Stimulated activated CD4-positive, alpha-beta T cell treated with anti-CD3 and anti-CD28 coated beads, Interleukin-1b, Interleukin-23, amount 100 ng/mL, for 24 hours (primary cell): ENCODE data around the gene PRDM16.

ENCODE experiments used
- DNase-seq, 4 experiments: peaks; one replicate each; pipeline ENCODE4 v3.0.0-alpha.2; 2020; ENCODE audit warnings: low read depth in 4 of 4, low spot score in 1 of 4

The PRDM16 gene

DNA sequence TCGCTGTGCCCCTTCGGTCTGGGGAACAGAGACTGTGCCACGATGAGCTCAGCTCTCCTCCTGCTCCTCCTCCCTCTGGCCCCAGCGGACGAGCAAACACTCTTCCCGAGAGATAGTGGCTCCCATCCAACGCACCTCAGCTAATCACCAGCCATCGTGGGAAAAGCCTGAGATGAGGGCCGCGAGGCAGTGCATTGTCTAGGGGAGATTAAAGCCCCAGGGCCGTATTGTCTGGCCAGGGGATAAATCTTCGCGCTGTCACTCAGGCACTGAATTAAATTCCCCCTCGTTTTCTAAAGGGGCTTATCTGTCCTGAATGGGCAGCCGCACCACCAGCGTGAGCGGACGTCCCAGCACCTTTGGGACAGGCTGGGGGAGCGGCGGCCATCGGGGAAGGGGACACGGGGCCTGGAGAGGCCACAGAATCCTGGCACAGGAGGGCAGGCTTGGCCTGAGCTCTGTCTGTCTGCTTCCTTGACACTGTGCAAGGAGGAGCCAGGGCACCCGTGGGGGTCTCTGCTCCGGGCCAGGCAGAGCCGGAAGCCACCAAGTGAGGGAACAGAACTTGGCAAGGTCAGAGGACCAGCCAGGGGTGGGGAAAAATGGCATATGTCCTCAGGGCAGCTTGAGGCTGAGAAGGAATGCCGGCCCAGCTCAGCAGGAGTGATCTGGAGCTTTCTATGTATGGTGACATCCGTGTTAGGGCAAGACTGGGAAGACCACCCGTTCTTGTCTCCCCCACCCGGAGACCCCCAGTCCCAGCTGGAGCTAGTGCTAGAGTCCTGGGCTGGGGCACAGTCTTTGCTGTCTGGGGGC, 32.3 kb downstream of the PRDM16 start:
- DNase-seq: no peak

DNA sequence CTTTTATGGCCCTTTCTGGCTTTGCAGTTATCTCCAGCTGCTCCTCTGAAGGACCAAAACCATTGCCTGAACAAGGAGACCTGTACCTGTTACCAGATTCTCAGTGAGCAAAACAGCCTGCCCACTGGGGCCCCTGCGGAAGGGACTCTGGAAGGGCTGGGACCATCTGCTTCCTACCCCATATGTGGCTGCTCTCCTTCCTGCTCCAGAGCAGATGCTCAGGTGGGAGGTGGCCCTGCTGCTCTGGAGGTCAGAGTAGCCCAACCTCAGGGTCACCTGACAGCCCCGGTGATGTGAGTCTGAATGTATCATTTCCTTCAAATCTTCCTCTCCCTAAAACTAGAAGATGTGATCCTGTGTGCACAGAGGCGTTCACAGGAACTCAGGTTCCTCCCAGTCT, 33.6 kb downstream of the PRDM16 start:
- DNase-seq: no peak

DNA sequence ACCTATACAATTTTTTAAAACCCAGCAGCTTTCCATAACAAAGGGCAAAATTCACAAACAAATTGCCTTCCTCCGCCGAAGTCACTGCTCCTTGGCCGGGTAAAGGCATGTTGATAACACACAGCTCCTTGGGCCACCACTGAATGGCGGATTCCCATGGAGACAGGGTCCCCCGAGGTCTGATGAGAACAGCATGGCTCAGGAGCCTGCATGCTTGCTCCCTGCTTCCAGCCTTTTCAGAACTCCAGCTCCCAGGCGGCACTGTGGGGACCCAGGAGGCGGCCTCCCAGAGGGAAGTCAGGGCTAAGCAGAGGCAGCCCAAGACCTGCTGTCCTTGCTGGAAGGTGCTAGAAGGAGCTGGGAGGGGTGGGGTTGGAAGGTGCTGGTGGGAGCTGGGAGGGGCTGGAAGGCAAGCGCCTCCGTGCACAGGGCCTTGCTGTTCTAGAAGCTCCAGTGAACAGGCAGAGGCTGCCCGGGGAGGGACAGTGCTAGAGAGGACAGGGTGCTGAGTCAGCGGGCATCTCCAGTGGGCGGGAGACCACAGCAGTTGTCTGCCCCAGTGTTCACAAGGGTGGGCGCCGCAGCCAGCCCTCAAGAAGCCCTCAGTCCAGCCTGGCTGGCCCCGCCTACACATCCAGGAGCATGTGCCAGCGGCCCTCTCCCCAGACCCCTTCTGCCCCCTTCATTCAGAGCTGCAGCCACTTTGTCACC, 35.1 kb downstream of the PRDM16 start:
- DNase-seq: no peak

DNA sequence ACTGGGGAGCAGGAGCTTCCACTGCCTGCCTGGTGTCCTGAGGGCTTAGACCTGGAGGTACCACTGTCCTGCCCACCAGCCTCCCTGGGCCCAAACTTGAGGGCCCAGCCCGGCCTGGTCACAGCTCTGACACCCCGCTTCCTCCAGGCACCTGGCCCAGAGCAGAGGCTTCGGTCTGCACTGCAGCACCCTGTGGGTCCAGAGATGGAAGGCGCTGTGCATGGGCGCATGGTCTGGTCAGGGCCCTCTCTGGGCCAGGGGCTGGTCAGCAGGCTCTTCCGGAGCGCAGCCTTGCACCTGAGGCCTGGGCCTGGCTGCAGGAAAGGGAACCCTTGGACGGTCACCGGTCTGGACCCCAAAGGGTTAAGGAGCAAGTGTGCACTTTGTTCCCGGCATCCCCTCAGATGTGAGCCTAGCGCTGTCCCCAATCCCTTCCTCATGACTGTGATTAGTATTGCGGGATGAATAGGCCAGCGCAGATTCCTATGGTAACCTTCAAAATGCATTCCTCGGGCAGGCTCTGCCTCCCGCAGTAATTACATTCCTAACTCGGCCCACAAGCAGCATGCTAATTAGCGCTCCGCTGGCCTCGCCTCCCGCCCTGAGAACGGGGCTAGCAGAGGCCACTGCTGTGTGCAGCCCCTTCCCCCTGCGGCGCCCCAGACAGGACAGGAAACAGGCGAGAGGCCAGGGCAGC, 36.3 kb downstream of the PRDM16 start:
- no peak for DNase-seq

DNA sequence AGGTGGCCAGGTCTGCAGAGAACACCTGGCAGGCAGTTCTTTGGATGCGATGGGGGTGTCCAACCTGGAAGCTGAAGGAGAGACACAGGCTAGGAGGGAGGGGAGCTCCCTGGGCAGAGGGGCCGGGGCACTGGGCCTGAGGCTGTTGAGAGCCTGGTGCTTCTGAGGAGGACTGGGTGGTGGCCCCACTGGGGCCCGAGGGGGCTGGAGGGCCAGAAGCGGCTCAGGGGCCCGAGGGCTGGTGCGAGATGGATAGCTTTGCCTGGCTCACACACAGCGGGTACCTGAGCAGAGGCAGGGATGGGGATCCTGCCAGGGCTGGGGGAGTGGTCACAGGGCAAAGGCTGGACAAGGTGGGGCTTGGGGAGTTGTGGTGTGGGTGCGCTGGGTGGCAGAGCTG, 37.2 kb downstream of the PRDM16 start:
- DNase-seq: no peak

DNA sequence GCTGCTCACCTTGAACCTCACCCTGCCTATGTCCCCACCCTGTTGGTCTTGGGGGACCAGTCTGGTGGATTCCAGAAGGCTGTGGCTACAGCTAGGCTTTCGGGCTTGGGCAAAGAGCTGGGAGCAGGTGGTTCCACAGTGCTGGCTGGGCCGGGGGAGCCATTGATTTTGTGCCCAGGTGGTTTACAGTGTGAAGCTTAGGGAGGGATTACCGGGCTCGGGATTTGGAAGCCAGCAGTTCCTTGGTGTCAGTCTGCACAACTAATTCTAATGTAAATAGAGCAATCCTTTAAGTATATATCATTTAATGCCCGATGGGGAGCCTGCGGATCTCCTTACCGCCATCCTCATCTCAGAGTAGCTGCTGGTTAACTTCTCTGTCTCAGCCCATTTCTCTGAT, 38.2 kb downstream of the PRDM16 start:
- DNase-seq: no peak

DNA sequence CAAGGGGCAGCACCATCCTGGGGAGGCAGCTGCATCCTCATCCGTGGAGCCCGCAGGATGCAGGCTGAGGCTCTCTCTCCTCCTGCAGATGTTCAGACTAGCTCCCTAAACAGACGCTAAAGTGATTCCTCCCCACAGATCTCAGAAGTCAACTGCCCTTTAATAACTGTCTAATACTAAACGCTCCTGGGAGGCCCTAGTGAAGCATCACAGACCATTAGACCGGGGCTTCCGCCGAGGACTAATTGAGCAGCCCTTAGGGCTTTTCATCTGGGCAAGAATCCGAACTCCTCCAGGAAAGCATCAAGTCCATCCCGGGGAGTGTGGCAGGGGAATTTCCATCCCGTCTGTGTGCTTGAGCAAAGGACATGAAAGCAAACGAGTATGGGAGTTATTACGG, 40.4 kb downstream of the PRDM16 start:
- no peak for DNase-seq

DNA sequence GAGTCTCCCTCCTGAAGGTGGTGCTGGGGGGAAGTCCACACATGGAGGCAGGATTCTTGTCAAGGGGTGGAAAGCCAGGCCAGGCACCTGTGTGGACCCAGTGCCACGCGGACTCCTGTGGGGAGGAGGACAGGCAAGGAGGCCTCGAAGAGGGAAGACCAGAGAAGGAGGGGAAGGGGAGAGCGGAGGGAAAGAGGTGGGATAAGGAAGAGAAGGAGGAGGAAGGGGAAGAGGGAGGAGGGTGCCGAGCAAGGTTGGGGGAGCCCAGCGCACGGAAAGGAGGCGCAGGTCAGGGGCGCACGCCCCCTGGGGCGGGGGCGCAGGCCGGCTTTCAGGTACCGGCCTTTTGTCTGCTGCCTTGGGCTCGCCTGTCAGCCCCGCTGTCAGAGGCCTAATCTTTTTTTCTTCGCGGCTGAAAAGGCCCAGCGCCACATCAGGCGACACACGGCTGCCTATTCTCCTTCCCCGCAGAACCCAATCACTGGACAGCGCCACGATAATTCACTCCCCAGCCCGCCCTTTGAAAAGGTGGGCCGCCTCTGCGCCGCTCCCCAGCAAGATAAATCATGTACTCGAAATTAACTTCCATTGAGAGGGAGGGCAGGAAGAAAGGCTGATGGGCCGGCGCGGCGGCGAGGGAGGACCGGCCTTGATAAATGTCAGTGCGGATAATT, 42.5 kb downstream of the PRDM16 start:
- no peak for DNase-seq

DNA sequence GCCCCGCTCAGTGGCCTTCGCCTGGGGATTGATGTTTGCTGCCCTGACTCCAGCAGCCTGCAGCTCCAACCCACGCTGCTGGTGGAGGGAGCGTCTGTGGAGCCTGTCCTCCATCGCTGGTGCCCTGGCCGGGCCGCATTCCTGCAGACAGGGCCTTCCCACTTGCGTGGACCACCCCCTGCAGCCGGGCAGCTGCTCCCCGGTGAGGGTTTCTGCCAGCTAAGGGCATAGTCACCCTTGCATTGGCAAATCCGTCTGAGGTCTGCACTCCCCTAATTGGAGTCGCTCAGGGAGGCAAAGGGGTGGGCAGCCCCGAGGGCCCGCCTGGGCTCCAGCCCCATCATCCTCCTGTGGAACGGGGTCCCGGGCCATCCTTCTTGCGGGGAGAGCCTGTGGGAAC, 43.5 kb downstream of the PRDM16 start:
- no peak for DNase-seq

DNA sequence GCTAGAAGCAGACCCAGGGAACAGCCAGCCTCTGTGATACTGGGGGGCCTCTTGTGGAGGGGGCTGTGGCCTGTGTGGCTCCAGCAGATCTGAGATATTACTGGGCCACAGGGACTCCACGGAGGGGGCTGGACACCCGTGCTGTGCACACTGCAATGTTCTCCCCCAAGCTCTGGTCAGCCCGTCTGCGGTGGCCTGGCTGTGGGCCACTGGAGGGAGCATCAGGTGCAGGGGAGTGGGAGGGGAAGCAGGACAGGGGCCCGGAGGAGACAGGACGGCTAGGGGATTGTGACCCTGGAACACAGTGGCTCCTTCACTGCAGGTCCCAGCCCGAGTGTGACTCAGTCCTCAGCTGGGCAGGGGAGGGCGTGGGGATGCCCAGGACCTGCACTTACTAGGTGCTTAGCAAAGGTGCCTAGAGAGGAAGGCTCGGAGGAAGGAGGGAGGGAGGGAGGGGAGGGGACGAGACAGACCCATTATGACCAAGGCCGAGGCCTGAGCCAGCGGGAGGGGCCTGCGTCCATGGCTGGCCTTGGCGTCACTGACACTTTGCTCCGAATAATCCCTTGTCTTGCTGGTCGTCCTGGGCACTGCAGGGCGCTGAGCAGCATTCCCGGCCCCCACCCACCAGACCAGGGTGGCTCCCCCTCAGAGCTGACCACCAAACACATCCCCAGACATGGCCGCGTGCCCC, 44.2 kb downstream of the PRDM16 start:
- DNase-seq: no peak

DNA sequence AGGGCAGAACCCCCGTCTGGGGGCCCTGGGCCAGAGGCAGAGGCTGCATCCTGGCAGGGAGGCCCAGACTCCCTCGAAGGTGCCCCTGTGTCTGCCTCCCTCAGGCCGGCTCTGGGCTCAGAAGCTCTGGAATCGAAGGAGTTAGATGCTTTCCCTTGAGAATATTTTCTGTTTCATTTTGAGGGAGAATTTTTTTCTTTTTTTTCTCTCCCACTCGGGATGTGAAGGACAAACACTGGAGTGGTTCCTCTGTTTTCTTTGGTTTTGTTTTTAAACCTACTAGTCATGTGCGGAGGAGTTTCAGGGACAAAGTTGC, 44.7 kb downstream of the PRDM16 start:
- no peak for DNase-seq

DNA sequence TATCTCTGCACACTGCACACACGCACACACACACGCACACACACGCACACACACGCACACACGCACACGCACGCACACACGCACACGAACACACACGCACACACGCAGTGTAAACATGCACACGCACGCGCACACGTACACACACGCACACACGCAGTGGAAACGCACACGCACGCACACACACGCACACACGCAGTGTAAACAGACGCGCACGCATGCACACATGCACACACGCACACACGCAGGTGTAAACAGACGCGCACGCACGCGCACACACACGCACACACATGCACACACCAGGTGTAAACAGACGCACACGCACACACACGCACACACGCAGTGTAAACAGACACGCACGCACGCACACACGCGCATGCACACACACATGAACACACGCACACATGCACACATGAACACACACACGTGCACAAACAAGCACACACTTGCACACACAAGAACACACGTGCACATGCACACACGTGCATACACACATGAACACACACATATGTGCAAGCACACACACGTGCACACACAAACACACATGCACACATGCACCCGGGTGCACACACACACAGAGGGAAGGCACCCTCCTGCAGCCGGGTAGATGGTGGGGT, 45.2 kb downstream of the PRDM16 start:
- no peak for DNase-seq

DNA sequence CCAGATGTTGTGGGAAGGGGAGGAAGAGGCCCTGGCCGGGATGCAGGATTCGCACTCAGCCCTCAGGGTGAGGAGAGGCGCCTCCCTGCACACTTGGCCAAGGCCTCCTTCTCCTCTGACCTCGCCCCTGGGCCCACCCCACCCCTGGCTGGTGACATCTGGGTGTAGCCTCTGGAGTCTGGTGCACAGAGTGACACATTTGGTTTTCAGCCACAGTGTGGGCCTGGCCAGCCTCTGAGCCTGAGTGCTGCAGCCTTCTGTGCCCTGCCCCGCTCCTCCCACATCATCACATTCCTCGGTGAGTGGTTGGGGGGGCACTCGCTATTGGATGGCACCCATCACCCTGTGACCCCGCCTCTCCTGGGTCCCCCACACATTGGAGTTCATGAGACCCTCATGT, 45.8 kb downstream of the PRDM16 start:
- no peak for DNase-seq

DNA sequence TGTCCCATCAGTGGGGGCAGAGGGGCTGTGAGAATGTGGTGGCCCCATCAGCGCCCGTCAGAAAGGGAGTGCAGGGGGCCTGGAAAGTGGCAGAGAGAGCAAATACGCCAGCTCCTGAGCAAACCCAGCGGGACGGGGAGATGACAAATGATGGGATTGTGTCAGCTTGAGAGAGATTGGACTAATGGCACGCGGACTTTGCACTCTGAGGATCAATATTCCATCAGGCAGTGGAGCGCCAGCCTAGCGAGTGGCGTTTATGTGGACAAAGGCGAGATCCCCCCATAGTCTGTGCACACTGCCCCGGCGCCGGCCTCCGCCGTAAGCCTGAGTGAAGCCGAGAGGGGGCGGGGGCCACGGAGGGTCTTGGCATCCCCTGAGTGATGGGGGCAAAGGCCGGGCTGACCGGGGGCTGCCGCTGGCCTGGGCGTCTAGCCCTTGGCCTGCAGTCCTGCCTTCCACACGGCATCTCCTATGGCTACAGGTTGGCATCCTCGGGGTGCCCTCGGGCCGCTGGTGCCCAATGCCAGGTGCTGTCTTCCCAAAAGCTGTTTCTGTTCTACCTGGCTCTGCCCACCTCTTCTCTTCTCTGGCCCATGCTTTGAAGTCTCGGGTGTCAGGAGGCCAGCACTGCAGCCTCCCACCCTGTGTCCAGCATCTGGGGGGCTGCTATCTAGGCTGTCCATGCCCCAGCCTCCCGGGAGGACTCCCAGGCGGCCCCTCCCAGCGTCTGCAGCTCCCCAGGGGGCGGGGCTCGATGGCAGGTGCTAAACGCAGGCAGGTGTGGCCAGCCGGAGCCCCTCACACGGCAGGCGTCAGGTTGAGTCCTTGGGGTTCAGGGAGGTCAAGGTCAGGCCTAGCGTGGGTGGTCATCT, 46.5 kb downstream of the PRDM16 start:
- DNase-seq: no peak

DNA sequence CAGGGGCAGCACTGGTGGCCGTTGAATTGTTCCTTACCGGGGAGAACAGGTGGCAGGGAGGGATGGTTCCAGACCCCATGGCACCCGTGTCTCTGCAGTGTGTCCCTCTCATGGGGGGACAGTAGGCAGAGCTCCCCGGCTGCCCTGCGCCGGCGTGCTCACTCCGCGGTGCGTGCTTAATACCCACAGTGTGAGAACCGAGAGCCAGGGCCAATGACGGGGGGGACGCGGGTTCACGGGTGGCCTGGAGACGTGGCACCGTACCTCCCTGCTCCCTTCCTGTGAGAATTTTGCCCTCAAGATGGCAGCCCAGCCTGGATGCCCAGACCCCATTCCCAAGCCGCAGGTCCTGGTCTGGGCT, 47.1 kb downstream of the PRDM16 start:
- no peak for DNase-seq

DNA sequence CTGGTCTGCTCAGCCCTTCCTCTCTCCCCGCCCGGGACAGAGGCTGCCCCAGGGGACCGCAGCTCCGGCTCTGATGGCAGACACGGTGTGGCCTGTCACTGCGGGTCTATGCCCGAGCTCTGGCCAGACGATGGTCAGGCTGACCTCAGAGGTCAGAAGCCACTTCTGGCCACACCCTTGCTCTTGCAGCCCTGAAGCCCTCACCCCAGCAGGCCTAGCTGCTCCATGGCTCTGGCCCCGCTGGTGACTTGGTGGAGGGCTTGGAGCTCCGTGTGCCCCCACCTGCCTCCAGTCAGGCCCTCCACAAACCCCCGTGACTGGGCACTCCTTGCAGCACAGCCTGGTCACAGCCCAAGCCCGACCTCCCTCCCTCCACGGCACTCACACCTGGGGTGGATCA, 47.6 kb downstream of the PRDM16 start:
- no peak for DNase-seq

DNA sequence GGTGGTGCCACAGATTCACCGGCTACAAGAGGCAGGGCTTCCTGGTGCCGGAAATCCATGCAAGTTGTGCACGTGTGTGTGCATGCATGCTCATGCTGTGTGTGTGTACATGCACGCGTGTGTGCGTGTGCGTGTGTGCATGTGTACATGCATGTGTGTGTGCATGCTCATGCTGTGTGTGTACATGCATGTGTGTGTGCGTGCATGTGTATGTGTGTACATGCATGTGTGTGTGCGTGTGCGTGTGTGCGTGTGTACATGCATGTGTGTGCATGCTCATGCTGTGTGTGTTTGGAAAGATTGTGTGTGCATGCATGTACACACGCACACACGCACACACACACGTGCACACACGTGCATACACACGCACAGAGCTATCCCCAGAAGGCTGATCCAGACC, 48.9 kb downstream of the PRDM16 start:
- no peak for DNase-seq

DNA sequence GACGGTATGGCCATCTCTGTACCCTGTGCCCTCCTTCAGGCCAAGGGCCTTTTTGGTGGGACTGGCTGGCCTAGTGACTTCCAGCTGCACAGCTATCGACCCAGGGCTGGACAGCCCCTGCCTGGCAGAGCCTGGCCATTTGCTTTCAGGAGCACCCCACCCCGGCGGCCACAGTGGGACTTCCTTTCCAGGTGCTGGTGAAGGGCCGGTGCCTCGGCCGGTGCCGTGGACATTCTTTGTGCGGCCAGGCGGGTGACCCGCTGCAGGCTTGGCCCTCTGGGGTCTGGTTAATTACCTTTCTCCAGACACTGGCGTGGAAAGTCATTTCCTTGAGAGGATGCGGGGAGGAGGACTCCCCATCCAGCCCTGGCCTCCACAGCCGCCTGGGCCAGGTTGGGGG, 50.1 kb downstream of the PRDM16 start:
- no peak for DNase-seq

DNA sequence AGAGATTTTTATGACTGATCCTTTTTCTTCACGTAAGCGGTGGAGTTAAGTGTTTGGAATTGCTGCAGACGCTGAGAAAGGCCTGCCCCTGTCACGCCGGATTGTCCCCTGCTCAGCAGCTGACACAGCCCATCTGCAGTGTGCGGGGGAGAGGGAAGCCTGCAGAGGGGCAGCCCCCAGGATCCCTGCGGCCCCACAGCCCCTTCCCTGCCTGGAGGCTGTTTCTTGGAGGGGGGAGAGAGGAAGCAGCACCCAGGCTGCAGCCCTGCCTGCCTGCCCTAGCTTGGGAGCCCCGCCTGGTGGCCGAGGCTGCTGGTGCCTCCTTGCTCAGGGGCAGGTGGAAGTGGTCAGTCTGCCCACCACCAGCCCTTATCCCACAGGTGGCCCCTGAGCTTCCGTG, 50.7 kb downstream of the PRDM16 start:
- no peak for DNase-seq

DNA sequence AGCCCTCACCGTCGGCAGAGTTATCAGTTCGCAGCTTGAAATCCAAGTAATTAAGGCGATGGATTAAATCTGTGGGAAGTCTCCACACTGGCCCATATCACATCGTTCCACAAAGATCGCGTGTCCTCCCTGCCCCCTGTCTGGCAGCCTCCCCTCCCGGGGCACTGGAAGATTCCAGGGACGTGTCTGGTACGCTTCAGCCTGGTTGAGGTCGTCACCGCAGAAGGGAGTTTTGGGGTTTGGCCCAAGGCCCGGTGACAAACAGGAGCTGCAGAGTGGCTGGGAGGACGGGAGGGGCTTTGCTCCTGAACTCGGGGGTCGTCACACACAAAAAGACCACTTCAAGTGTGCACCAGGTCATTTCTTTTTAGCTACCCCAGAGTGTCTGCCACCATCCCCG, 51.1 kb downstream of the PRDM16 start:
- no peak for DNase-seq
